Daoy (cell line): ENCODE measurements around the gene ANKS1B. TPM values are rescaled to one million over a fixed set of nuclear protein-coding genes. Genes with fewer than 3 reads are reported as not detected.
"Not testable (repeated sequence)": the region's sequence is repeated elsewhere in the genome, so short reads cannot be mapped to it uniquely, and the experiment has no call there.

Source experiments
- DNase-seq: peaks from one replicate; pipeline ENCODE4 v3.0.0-alpha.2; 2015; ENCODE audit warnings: low read depth
- total RNA-seq: library from RNA; depleted of rRNA; stranded (reverse); fragments of >200 nt; shearing (Covaris generic); gene quantifications from 2 replicates; pipeline ENCODE4 v1.2.3, GENCODE V29; 2014

The ANKS1B gene
- total RNA-seq, 1 experiment from 2014 or later: 36.8 TPM

DNA sequence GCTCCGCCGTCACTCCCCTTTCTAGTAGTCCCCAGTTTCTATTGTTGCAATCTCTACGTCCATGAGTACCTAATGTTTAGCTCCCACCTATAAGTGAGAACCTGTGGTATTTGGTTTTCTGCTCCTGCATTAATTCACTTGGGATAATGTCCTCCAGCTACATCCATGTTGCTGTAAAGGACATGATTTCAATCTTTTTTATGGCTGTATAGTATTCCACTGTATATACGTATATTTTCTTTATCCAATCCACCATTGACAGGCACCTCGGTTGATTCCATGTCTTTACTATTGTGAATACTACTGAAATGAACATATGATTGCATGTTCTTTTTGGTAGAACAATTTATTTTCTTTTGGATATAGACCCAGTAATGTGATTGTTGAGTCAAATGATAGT is 114.7 kb downstream of the ANKS1B start:
- DNase-seq: no peak

DNA sequence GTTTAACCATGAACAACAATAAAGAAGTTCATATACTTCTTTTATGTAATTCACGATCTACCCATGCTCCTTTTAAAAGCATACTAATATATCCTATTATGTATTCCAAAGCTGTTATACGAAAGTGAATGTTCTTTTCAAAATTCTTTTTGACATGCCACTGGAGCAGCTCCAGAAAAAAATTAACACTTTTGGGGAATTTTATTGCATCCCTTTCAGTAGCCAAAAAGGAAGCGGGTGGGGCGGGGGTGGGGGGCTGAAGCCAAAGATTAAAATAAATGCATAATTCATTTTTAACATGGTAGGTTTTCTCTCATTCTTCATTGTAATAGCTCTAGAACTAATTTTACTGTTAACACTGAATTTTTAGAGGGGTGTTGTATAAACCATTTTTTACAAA is 123.0 kb downstream of the ANKS1B start:
- no peak for DNase-seq

DNA sequence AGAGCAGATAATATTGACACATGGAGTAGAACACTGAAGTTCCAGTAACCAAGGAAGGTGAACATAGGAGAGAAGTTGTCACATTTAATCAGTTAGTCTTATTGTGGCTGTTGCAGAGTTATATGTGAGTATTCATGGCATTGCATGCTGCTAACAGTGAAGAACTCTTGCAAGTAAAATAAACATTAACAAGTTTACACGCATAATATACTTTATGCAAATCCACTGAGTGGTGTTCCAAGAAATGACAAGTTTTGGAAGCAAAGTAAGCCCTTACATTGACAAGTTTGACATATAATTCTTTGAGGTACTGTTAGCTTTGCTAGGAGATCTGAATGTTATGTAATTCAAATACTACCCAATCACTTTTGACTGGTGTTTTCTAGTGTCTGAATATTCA is 125.6 kb downstream of the ANKS1B start:
- no peak for DNase-seq

DNA sequence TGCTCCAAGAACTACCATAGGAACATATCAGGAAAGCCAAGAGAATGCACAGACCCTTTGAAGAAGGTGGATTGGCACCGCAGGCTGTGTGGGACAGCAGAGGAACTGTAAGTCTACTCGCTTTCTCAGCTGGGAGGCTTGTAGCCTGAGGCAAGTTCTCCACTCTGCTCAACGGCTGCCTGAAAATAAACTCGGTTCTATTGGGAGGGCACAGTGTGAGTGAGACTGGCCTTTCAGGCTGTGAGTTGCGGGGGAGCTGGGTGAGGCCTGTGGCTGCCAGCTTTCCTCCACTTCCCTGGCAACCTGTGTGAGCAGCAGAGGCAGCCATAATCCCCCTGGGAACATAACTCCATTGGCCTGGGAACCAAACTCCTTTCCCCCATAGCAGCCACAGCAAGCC is 132.1 kb downstream of the ANKS1B start:
- peak; percentile 5 for DNase-seq

DNA sequence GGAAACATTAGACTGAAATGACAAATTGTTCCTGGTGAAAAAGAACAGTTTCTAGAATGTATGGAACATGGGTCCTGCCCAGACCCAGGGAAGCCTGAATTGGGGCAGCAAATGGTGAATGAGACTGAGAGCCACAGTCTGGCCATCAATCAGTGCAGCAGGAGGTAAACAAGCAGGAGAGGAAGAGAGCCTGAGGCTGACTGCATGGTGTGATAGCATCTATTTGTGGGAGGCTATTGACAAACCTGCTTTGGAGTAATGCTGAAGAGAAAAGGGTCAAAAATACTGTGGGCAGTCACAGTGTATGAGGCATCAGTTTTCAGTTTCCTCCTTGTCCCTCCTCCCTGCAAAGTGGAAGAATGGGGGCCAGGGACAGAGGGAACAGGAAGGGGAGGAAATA is 136.8 kb downstream of the ANKS1B start:
- DNase-seq: no peak

DNA sequence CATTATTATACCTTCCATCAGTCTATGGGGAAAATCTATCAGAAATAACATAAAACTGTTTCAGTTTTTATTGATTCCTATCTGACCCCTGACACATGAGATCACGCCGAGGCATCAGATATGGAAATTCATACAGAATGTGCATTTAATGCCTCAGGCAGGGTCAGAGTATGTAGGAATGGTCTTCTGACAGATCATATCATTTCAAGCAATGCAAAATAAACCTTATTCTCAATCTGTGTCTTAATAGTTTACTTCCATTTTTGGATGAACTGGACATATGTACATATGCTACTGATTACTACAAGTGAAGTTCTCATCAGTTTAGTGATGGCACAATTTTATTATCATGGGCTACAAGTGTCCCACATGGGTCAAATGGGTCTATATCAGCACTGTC is 150.0 kb downstream of the ANKS1B start:
- no peak for DNase-seq

DNA sequence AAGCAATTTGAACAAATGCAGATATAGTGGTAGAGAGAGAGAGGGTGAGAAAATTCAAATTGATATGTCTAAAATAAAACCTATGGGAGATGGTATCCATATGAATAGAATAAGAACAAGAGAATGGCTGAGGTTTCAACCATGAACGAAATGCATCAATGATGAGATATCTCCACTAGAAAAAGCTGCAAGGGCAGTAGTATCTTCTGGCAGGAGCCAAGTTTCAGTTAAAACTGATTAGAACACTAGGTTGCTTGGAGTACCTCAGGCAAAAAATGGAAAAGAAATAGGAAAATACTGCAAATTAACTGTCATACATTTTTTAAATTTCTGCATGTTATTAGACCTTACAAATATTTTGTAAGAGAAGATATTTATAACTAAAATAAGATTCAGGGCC is 151.3 kb downstream of the ANKS1B start:
- DNase-seq: no peak

DNA sequence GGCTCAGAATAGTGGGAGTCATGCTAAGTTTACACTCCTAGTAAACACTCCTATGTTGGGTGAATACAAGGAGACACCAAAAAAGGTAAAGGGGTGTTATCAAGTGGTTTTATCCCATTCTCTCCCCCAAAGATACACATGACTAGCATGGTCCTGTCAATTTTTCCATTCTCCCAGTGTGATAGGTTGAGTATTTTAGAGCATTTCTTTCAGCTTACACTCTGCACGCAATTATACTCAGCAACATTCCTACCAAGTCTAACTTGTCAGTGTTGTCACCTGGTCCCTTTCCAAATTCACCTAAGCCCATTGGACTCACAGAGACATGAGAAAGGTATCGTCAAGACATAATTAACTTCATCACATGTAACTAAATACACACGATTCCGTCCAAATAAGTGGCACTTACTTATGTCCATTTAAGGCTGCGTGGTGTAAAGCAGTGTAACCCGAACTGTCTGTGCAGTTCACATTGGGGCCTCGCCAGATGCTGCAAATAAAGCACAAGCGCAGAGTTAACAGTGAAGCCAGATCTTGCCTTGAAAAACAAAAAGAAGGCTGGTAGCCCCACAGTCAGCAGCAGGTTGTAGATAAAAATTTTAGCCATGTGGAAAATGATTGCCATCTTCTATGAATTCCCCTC is 159.7 kb downstream of the ANKS1B start:
- DNase-seq: no peak

DNA sequence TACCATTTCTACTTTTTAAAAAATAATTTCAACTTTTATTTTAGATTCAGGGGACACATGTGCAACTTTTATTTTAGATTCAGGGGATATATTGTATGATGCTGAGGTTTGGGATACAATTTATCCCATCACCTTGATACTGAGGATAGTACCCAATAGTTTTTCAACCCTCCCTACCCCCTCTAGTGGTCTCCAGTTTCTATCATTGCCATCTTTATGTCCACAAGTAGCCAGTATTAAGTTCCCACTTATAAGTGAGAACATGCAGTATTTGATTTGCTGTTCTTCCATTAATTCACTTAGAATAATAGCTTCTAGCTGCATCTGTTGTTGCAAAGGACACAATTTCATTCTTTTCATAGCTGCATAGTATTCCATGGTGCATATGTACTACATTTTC is 162.5 kb downstream of the ANKS1B start:
- DNase-seq: no peak

DNA sequence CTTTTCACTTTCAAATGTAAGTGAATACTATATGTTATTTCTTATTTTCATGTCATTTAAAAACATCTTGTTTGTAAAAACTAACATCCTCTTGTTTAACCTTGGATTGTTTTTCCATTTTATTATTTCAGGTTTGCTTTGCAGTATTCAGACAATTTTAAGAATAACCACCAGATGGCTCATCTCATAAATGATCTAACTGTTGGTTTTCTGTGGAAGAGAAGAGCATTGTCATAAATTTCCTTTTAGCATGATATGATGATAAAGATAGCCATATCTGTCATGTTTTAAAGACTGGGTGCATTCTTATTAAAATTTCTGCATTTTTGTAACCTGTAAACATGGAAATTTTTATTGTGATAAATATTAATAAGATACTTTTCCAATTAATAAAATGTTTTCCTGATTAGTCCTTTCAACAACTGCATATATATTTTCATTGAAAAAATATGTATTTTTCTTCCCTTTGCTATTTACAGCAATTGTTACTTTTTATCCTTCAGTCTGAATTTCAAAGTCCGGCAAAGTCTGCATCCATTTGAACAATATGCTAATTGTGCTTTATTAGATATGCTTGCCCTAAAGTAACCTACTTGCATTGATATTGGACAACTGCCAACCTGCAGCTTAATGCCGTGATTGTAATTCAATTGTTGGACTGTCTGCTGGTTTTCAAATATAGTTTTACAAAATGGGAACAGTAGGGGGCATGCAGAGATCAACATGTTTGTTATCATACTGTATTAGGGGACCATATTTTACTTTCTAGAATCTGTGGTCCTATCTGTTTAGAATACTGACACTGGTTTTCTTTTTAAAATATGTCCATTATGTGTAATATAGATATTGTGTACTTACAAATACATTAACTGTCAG is 173.8 kb downstream of the ANKS1B start:
- DNase-seq: peak; percentile 21

DNA sequence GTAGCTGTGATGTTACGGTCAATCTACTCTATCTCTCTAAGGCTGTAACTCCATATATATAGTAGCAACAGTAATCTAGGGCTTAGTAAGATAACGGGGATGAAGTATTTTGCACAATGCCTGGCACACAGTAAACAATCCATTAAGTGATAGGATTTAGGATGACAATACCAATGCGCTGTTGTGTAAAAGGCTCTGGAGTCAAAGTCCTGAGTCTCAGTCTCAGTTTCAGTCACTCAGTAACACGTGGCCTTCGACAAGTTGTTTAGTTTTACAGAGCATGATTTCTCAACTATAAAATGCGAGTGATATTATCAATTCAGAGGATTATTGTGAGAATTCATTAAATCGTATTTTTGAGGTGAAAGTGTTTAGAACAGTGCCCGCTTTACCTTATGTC is 174.8 kb downstream of the ANKS1B start:
- no peak for DNase-seq

DNA sequence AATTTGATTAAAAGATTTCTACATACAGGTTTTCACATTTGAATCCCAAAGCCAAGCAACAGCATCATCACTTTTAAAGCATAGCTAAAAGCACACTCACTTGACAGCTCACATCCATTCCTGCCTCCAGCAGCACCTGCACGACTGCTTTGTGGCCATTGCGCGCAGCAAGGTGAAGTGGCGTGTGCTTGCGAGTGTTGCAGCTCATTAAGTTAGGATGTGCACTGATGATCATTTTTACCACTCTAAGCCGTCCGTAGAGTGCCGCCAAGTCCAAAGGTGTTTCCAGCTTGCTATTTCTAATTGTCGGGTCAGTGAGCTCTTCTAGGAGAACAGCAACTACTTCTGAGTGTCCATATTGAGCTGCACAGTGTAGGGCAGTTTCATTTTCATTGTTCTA is 178.4 kb downstream of the ANKS1B start:
- no peak for DNase-seq

DNA sequence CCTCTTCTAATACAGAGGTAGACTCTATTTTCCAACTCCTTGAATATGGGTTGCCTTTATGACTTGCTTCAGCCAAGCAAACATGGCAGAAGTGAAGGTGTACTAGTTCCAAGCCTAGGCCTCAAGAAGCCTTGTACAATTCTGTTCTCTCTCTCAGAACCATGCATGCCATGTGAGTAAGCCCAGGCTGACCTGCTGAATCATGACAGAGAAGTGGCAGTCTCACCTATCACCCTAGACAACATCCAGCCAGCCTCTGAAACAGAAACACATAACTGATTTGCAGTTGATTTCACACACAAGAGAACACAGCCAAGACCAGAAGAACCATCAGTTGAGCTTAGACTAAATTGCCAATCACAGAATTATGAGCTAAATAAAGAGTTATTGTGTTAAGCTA is 180.0 kb downstream of the ANKS1B start:
- no peak for DNase-seq

DNA sequence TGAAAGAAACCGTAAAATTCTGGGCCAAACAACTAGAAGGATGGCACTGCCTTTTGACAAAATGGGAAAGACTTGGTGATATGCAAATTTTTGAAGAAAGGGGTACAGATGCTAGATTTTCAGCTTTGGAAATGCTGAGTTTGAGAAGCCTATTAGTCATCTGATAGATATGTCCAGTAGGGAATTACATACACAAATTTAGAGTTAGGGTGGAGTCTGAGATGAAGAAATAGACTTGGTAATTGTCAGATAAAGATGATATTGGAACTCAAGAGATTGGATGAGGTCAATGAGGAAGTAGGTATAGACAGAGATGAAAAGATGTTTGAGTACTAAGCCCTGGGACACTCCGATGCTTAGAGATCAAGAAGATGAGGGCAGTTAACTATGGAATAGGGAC is 184.1 kb downstream of the ANKS1B start:
- no peak for DNase-seq

DNA sequence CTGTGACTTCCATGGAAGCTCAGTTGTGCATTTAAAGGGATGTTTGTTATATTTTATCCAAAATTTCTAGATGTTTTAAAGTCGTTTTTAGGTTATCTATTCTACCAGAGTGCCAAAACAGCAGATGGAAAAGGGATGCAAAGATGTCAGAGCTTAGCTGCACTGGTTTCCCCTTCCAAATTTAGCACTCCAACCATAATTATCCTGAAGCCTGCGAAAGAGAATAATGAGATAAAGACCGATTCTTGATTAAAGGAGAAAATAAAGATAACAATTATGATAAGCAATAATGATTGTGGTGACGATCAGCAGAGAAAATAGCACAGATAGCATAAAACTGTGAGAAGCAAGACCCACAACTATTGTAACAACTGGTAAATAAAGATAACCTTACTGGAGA is 186.8 kb downstream of the ANKS1B start:
- not testable (repeated sequence) for DNase-seq

DNA sequence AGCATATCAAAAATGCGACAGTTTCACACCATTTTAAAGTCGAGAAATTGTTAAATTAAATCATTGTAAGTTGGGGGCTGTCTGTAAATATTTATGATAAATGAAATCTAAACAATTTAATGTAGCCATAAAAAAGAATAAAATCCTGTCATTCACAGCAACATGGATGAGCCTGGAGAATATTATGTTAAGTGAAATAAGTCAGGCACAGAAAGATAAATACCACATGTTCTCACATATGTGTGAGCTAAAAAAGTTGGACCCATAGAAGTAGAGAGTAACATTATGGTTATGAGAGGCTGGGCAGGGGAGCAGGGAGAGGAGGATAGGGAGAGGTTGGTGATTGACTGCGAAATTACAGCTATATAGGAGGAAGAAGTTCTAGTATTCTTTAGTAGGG is 201.3 kb downstream of the ANKS1B start:
- DNase-seq: no peak

DNA sequence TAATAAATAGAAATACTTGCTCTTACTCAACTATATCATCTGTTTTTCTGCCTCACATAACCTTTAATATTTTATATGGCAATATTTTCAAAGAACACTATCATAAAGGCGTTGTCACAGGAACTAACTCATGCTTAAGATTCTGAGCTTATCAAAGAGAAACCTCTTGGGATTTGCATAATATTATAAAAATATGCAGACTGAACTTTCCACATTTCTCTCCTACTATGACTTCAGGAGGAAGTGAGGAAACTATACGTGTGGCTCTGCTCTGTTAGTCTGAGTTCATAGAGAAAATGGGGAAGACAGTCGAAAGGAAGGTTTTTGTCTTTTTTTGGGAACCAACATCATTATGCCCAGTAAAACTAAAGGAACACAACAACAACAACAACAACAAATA is 212.5 kb downstream of the ANKS1B start:
- DNase-seq: no peak

DNA sequence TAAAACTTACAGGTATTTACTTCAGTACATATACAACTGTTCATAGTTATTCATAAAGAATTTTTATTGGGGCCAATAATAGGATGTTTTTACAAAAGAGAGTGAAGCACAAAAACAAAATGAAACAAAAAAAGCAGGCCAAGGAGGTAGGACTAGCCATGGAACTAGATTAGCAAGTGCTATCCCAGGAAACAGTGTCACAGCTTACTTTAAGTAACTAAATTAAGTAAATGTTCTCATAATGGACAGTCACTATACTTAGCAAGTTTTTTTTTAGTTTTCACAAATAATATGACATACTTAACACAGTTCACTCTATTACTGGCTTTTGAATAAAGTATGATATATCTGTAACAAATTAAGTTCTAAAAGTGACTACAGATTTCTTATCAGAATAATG is 213.1 kb downstream of the ANKS1B start:
- DNase-seq: no peak

DNA sequence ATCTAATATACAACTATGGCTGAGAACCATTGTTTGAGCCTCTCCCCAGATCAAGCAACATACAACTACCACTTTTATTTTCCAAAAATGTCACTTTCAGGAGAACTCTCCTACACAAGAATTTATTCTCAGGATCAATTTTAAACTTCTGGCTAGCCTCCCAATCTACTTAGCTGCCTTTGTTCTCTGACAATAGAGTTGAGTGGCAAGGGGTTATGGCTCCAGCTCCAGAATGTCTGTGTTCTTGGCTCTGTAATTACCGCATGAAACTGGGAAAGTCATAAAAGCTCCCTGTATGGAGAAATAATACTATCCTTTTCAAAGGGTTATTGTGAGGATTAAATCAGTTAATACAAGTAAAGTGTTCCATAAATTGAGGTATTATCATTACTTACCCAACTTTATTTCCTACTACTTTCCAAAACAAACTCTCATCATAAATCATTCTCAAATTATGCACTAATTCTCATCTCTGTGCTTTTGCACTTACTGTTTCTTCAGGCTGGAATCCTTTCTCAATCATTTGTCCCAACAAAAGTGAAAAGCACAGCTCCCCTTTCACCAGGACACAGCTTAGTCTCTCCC is 215.2 kb downstream of the ANKS1B start:
- no peak for DNase-seq

DNA sequence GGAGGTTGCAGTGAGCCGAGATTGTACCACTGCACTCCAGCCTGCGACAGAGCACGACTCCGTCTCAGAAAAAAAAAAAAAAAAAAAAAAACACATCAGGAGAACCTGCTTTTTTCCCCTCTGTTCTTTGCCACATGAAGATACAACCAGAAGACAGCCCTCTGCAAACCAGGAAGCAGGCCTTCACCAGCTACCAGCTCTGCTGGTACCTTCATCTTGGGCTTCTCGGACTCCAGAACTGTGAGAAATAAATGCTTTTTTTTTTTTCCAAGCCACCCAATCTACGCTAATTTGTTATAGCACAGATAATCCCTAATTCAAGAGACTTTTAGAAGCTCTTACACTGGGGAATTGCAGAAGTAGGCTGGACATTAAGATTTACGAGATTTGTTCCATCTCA is 216.0 kb downstream of the ANKS1B start:
- DNase-seq: no peak

DNA sequence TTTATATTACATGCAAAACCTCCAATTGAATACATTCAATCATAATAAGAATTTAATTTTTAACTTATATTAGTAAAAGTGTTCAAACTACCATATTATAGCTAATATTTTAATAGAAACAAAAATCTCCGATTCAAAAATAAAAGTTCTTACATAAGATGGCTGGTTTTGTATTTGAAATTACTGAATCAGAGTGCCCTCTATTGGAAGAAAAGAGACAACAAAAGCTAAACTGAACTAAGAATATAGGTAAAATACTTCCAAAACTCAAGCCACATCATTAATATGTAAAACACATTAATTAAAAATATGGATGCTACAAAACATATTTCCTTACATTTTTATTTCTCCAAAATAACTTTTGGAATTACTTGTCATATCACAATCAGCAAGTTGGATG is 216.9 kb downstream of the ANKS1B start:
- no peak for DNase-seq

DNA sequence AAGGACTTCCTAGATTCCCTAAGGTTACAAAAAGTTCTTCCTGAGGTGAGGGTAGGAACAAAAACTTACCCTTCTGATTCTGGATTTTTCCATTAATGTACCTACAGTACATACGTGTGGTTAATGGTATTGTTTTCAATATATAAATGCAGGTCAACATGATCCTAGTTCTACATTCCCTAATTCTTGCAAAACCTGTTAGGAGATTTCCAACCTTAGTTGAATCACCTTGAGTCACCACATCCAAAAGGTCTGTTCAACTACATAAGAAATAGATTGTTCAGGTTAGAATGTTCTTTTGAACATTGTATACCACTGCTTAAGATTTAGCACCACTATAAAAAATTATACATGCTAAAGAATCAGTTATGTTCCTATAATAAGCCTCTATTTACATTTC is 218.3 kb downstream of the ANKS1B start:
- no peak for DNase-seq

DNA sequence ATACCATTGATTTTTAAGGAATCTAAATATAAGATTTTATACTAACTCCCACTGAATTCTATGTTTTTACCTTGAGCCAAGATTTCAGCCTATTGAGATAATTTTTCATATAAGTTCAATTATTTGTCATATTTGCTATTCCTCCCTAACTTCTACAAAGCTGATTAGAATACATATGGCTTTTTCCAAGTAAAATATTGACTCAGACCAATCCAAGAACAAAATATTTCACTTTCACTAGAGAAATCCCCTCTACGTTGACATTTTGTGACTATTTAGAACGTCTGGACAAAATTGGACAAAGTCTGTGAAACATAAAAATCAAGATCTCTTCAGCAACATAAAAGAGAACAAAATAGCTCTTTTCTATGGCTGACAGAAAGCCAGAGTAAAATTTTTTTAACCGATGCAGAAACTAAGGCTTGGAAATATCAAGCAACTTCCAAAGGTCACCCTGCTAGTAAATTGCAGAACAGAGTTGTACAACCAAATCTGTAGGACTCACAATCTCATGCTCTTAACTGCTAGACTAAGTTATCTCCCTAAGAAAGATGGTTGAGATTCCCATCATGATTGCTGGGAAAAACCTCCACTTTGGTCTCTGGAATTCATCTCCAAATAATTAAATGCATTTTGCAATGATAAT is 219.1 kb downstream of the ANKS1B start:
- DNase-seq: no peak
